GM21723 (cell line): ENCODE data around the gene RAI14.
A peak's percentile ranks its signal among the peaks of the same experiment; 100 is the strongest.
"Not testable (repeated sequence)": the region's sequence is repeated elsewhere in the genome, so short reads cannot be mapped to it uniquely, and the experiment has no call there.

Source experiments
- ATAC-seq: cut with Tn5 transposase; IDR thresholded peaks from one replicate; pipeline ENCODE4 v1.9.1; 2021; ENCODE audit warnings: mild to moderate bottlenecking, moderate library complexity; ENCODE audit not compliant: unreplicated experiment

The RAI14 gene

GRCh38 chr5:34806532-34806931, 150.4 kb downstream of the RAI14 start:
- no peak for ATAC-seq

GRCh38 chr5:34811706-34812105, 155.6 kb downstream of the RAI14 start:
- ATAC-seq = no peak

- no peak for ATAC-seq
Measured at GRCh38 chr5:34813509-34813908, 157.4 kb downstream of the RAI14 start.

GRCh38 chr5:34817558-34818351, 161.6 kb downstream of the RAI14 start:
- no peak for ATAC-seq

- no peak for ATAC-seq
Measured at GRCh38 chr5:34818717-34819116, 162.6 kb downstream of the RAI14 start.

GRCh38 chr5:34820593-34820992, 164.5 kb downstream of the RAI14 start:
- ATAC-seq = no peak

GRCh38 chr5:34822956-34823715, 167.0 kb downstream of the RAI14 start:
- no peak for ATAC-seq

- ATAC-seq = no peak
Measured at GRCh38 chr5:34826347-34826746, 170.2 kb downstream of the RAI14 start.

- no peak for ATAC-seq
Measured at GRCh38 chr5:34827588-34828506, 171.7 kb downstream of the RAI14 start.

GRCh38 chr5:34830827-34831226, 174.7 kb downstream of the RAI14 start:
- ATAC-seq = not testable (repeated sequence)

- no peak for ATAC-seq
Measured at GRCh38 chr5:34831303-34831702, 175.2 kb downstream of the RAI14 start.

- no peak for ATAC-seq
Measured at GRCh38 chr5:34832568-34832967, 176.4 kb downstream of the RAI14 start.

GRCh38 chr5:34833090-34833489, 177.0 kb downstream of the RAI14 start:
- no peak for ATAC-seq

GRCh38 chr5:34833976-34834793, 178.1 kb downstream of the RAI14 start:
- no peak for ATAC-seq

GRCh38 chr5:34834794-34835089, 178.6 kb downstream of the RAI14 start:
- no peak for ATAC-seq

GRCh38 chr5:34835664-34836063, 179.5 kb downstream of the RAI14 start:
- ATAC-seq = no peak

- ATAC-seq = peak; percentile 99
Measured at GRCh38 chr5:34838785-34839714, 182.9 kb downstream of the RAI14 start, which contains the start of gene TTC23L. Gene TTC23L, plus strand, starts transcription at chr5:34839164. Its CDS starts 1,508 bp downstream, at chr5:34840672.

GRCh38 chr5:34841816-34842215, 185.7 kb downstream of the RAI14 start:
- no peak for ATAC-seq

GRCh38 chr5:34842554-34842953, 186.4 kb downstream of the RAI14 start:
- ATAC-seq = no peak
